HepG2 (cell line): ENCODE data around the gene GPR162. TPM values are rescaled to one million over a fixed set of nuclear protein-coding genes. Genes with fewer than 3 reads are reported as not detected.

Experiments used
- ASH2L ChIP-seq: fragments of 300-600, 200-600 bp; sonication (generic); IDR thresholded peaks from 2 replicates; pipeline ENCODE4 v1.7.0; 2017; ENCODE audit warnings: low read depth, mild to moderate bottlenecking, moderate library complexity, mixed read lengths, low read length; ENCODE audit not compliant: insufficient read length
- ATF2 ChIP-seq: sonication (generic); formaldehyde crosslinking; IDR thresholded peaks from 2 replicates; pipeline ENCODE4 v1.4.0; 2020; ENCODE audit warnings: missing genetic modification reagents
- DRAP1 ChIP-seq: IDR thresholded peaks from 2 replicates; pipeline ENCODE4 v1.6.1; 2016; ENCODE audit warnings: missing genetic modification reagents, missing compliant biosample characterization
- GFI1 ChIP-seq: sonication (generic); formaldehyde crosslinking; IDR thresholded peaks from 2 replicates; pipeline ENCODE4 v1.5.0; 2020; ENCODE audit warnings: missing genetic modification reagents, mild to moderate bottlenecking, borderline replicate concordance
- KDM2A ChIP-seq: sonication (generic); formaldehyde crosslinking; IDR thresholded peaks from 2 replicates; pipeline ENCODE4 v1.4.0; 2020; ENCODE audit warnings: low read depth, missing genetic modification reagents, borderline replicate concordance
- MTA1 ChIP-seq: sonication (generic); formaldehyde crosslinking; IDR thresholded peaks from 2 replicates; pipeline ENCODE4 v1.4.0; 2020; ENCODE audit warnings: missing genetic modification reagents, mild to moderate bottlenecking, borderline replicate concordance
- PPARG ChIP-seq: conservative IDR thresholded peaks from 2 replicates; pipeline ENCODE4 v1.6.1; 2016; ENCODE audit warnings: missing biosample characterization, missing genetic modification reagents
- SAP130 ChIP-seq: IDR thresholded peaks from 2 replicates; pipeline ENCODE4 v1.6.1; 2016; ENCODE audit warnings: low read depth
- SMC3 ChIP-seq: IDR thresholded peaks from 2 replicates; pipeline ENCODE4 v1.6.1; 2011; ENCODE audit warnings: low read length, improper control_type of control experiment
- SOX13 ChIP-seq, 3 experiments: fragments of 450-650 bp in 1 of 3; sonication (generic) in 1 of 3; formaldehyde crosslinking in 1 of 3; IDR thresholded peaks in 2 of 3; conservative IDR thresholded peaks in 1 of 3; 2 replicates each; pipeline versions ENCODE4 v1.5.0 to v1.6.1; 2016 to 2020; ENCODE audit warnings: antibody characterized with exemption in 1 of 3, mild to moderate bottlenecking in 1 of 3, missing compliant biosample characterization in 1 of 3, missing genetic modification reagents in 1 of 3, moderate library complexity in 1 of 3
- TBX2 ChIP-seq: sonication (generic); formaldehyde crosslinking; IDR thresholded peaks from 2 replicates; pipeline ENCODE4 v1.5.0; 2020; ENCODE audit warnings: missing genetic modification reagents, mild to moderate bottlenecking, borderline replicate concordance
- TEAD3 ChIP-seq: optimal IDR thresholded peaks from 2 replicates; pipeline ENCODE3; 2016; ENCODE audit warnings: borderline replicate concordance
- TGIF2 ChIP-seq: IDR thresholded peaks from 2 replicates; pipeline ENCODE4 v1.6.1; 2016; ENCODE audit warnings: control low read depth, missing compliant biosample characterization
- ZBTB7A ChIP-seq: sonication (generic); formaldehyde crosslinking; IDR thresholded peaks from 2 replicates; pipeline ENCODE4 v1.8.0; 2022; ENCODE audit warnings: mild to moderate bottlenecking, missing genetic modification reagents
- ZFP91 ChIP-seq: sonication (generic); formaldehyde crosslinking; IDR thresholded peaks from 2 replicates; pipeline ENCODE4 v1.9.0; 2022; ENCODE audit warnings: missing genetic modification reagents, mild to moderate bottlenecking, borderline replicate concordance
- ZNF326 ChIP-seq: sonication (generic); formaldehyde crosslinking; IDR thresholded peaks from 2 replicates; pipeline ENCODE4 v1.4.0; 2020; ENCODE audit warnings: missing genetic modification reagents, borderline replicate concordance
- ZNF687 ChIP-seq: sonication (generic); formaldehyde crosslinking; IDR thresholded peaks from 2 replicates; pipeline ENCODE4 v1.5.1; 2020; ENCODE audit warnings: mild to moderate bottlenecking, missing genetic modification reagents, moderate library complexity
- ZNF891 ChIP-seq: sonication (generic); formaldehyde crosslinking; IDR thresholded peaks from 2 replicates; pipeline ENCODE4 v1.5.0; 2020; ENCODE audit warnings: mild to moderate bottlenecking, missing genetic modification reagents
- polyA plus RNA-seq, 8 experiments: library from polyadenylated mRNA; depleted of rRNA in 3 of 8; stranded (reverse) in 7 of 8; unstranded in 1 of 8; fragments of >200 nt; fragmentation: Illumina TruSeq in 4 of 8; extraction: Trizol in 4 of 8; gene quantifications; 2 replicates each; pipeline versions ENCODE4 v1.2.1 to v1.2.3, GENCODE V29; 2011 to 2016; ENCODE audit warnings: low read depth in 4 of 8, missing spikeins in 1 of 8, mixed read lengths in 1 of 8; ENCODE audit not compliant: insufficient read depth in 1 of 8
- total RNA-seq, 5 experiments: library from RNA; depleted of rRNA; stranded (reverse); fragments of >200 nt; fragmentation: Illumina TruSeq; extraction: Trizol; gene quantifications; 2 replicates each; pipeline ENCODE4 v1.2.3, GENCODE V29; 2016; ENCODE audit warnings: low read depth in 1 of 5

Gene GPR162
- total and polyA plus RNA-seq, 2 of the 13 experiments (the other 11 are each of a cell fraction or from before 2014, with no cell fraction given), result 0.08 TPM; not detected in 1

- TF ChIP-seq ATF2 (peak; percentile 50; the same call in 1 of the 2 replicates), SOX13 (IDR thresholded peaks at IDR 0.05) (no peak), SOX13 (CRISPR knock-in tag; conservative IDR thresholded peaks at IDR 0.05 in 1 of 2, IDR thresholded peaks at IDR 0.05 in 1 of 2) (0 out of 4 replicates have a peak, but pooled peaks of 1 of the 2 experiments have one; percentile 7), ZNF326 (CRISPR knock-in tag) (0 out of 2 replicates have a peak, but pooled peaks have one; percentile 41), ZNF891 (0 out of 2 replicates have a peak, but pooled peaks have one; percentile 58), GFI1 (CRISPR knock-in tag) (no peak), TEAD3 (CRISPR knock-in tag) (peak; percentile 37), SMC3 (peak; percentile 65; the same call in 1 of the 2 replicates), DRAP1 (CRISPR knock-in tag) (peak; percentile 12; the same call in 1 of the 2 replicates), SAP130 (CRISPR knock-in tag) (0 out of 2 replicates have a peak, but pooled peaks have one; percentile 50), KDM2A (CRISPR knock-in tag) (peak; percentile 22; the same call in 1 of the 2 replicates), ZFP91 (CRISPR knock-in tag) (peak; percentile 35; the same call in 1 of the 2 replicates), MTA1 (CRISPR knock-in tag) (0 out of 2 replicates have a peak, but pooled peaks have one; percentile 28), ZNF687 (CRISPR knock-in tag) (peak; percentile 48), ASH2L (peak; percentile 16), TBX2 (CRISPR knock-in tag) (0 out of 2 replicates have a peak, but pooled peaks have one; percentile 38), ZBTB7A (0 out of 2 replicates have a peak, but pooled peaks have one; percentile 25), PPARG (CRISPR knock-in tag) (0 out of 2 replicates have a peak, but pooled peaks have one; percentile 26), TGIF2 (CRISPR knock-in tag) (0 out of 2 replicates have a peak, but pooled peaks have one; percentile 16)
Observed at GRCh38 chr12:6869049-6870021, 47.7 kb downstream of the GPR162 start (continued).
